GM23338 (cell line): ENCODE results near the gene PRDM5. TPM values are rescaled to one million over a fixed set of nuclear protein-coding genes. Genes with fewer than 3 reads are reported as not detected.

ENCODE experiments used
- ATAC-seq: fragments of 200-7000 bp; cut with Tn5 transposase; 3 replicates; pipeline ENCODE4 v1.9.1; 2020
- DNase-seq: peaks from one replicate; pipeline ENCODE4 v3.0.0-alpha.2; 2015; ENCODE audit warnings: low spot score
- H2AFZ ChIP-seq: fragments of 200-600 bp; sonication (generic); 2 replicates; pipeline ENCODE4 v1.8.0; 2016; ENCODE audit warnings: antibody characterized with exemption, mild to moderate bottlenecking, moderate library complexity
- H3F3A ChIP-seq: fragments of 200-600 bp; sonication (generic); replicated peaks from 2 replicates; pipeline ENCODE4 v1.8.0; 2017; ENCODE audit warnings: antibody characterized with exemption, mixed run types, low read depth
- H3K27ac ChIP-seq: fragments of 200-600 bp; sonication (generic); 2 replicates; pipeline ENCODE4 v1.6.1; 2016; ENCODE audit warnings: low read depth
- H3K27me3 ChIP-seq: fragments of 200-600 bp; sonication (generic); 2 replicates; pipeline ENCODE4 v1.8.0; 2016; ENCODE audit warnings: mild to moderate bottlenecking, mixed run types, moderate library complexity; ENCODE audit not compliant: insufficient read depth
- H3K36me3 ChIP-seq: fragments of 200-600 bp; sonication (generic); 2 replicates; pipeline ENCODE4 v1.8.0; 2016; ENCODE audit warnings: mild to moderate bottlenecking; ENCODE audit not compliant: insufficient read depth
- H3K4me1 ChIP-seq: fragments of 200-600 bp; sonication (generic); 2 replicates; pipeline ENCODE4 v1.8.0; 2016; ENCODE audit warnings: mild to moderate bottlenecking, moderate library complexity; ENCODE audit not compliant: insufficient read depth
- H3K4me2 ChIP-seq: fragments of 200-600 bp; sonication (generic); 2 replicates; pipeline ENCODE4 v1.7.1; 2017; ENCODE audit warnings: mixed run types
- H3K4me3 ChIP-seq: fragments of 200-600 bp; sonication (generic); 2 replicates; pipeline ENCODE4 v1.6.1; 2016; ENCODE audit warnings: mixed run types
- H3K79me2 ChIP-seq: fragments of 200-600 bp; sonication (generic); replicated peaks from 2 replicates; pipeline ENCODE4 v1.8.0; 2017; ENCODE audit warnings: mild to moderate bottlenecking; ENCODE audit not compliant: insufficient read depth
- H3K9me2 ChIP-seq: fragments of 200-600 bp; sonication (generic); 2 replicates; pipeline ENCODE4 v1.8.0; 2017; ENCODE audit not compliant: insufficient read depth
- H4K20me1 ChIP-seq: fragments of 200-600 bp; sonication (generic); replicated peaks from 2 replicates; pipeline ENCODE4 v1.8.0; 2017; ENCODE audit warnings: mild to moderate bottlenecking; ENCODE audit not compliant: insufficient read depth
- H3K27ac Mint-ChIP-seq: 2 replicates; pipeline ENCODE4 v1.8.0; 2020; ENCODE audit warnings: inconsistent platforms, mild to moderate bottlenecking, moderate library complexity, mixed read lengths
- H3K27me3 Mint-ChIP-seq: 3 replicates; pipeline ENCODE4 v1.8.0; 2022; ENCODE audit warnings: low read depth, mild to moderate bottlenecking, moderate library complexity, mixed read lengths, inconsistent platforms; ENCODE audit not compliant: insufficient read depth, poor library complexity
- H3K36me3 Mint-ChIP-seq: 3 replicates; pipeline ENCODE4 v1.8.0; 2021; ENCODE audit warnings: low read depth, mild to moderate bottlenecking, inconsistent platforms, moderate library complexity, mixed read lengths
- H3K4me1 Mint-ChIP-seq: 3 replicates; pipeline ENCODE4 v1.8.0; 2020; ENCODE audit warnings: mild to moderate bottlenecking, inconsistent platforms, mixed read lengths
- H3K4me3 Mint-ChIP-seq: 3 replicates; pipeline ENCODE4 v1.8.0; 2021; ENCODE audit warnings: moderate library complexity, mild to moderate bottlenecking, inconsistent platforms, mixed read lengths
- H3K9me3 Mint-ChIP-seq: 3 replicates; pipeline ENCODE4 v1.8.0; 2020; ENCODE audit warnings: moderate library complexity, mild to moderate bottlenecking, inconsistent platforms, mixed read lengths
- CREB1 ChIP-seq: fragments of 250-450 bp; sonication (Bioruptor Pico); IDR thresholded peaks from 2 replicates; pipeline ENCODE4 v1.5.0; 2020; ENCODE audit warnings: low read depth, mild to moderate bottlenecking, moderate library complexity
- EZH2 ChIP-seq: fragments of 200-600 bp; sonication (generic); IDR thresholded peaks from one replicate; pipeline ENCODE4 v1.8.0; 2017; ENCODE audit warnings: antibody characterized with exemption, mild to moderate bottlenecking, low read depth; ENCODE audit not compliant: unreplicated experiment
- EZH2phosphoT487 ChIP-seq: fragments of 200-600 bp; sonication (generic); IDR thresholded peaks from one replicate; pipeline ENCODE4 v1.8.1; 2018; ENCODE audit warnings: antibody characterized with exemption; ENCODE audit not compliant: unreplicated experiment
- JUNB ChIP-seq: IDR thresholded peaks from one replicate; pipeline ENCODE4 v1.6.1; 2016; ENCODE audit warnings: antibody characterized with exemption; ENCODE audit not compliant: unreplicated experiment
- NANOG ChIP-seq: IDR thresholded peaks from 2 replicates; pipeline ENCODE4 v1.6.1; 2016; ENCODE audit warnings: antibody characterized with exemption, borderline replicate concordance
- POLR2AphosphoS5 ChIP-seq: IDR thresholded peaks from 2 replicates; pipeline ENCODE4 v1.6.1; 2016; ENCODE audit warnings: antibody characterized with exemption, low read depth
- STAT1 ChIP-seq: IDR thresholded peaks from one replicate; pipeline ENCODE4 v1.6.1; 2016; ENCODE audit warnings: antibody characterized with exemption; ENCODE audit not compliant: unreplicated experiment
- ZNF114 ChIP-seq: fragments of 250-450 bp; sonication (Bioruptor Pico); IDR thresholded peaks from 2 replicates; pipeline ENCODE4 v1.5.0; 2020; ENCODE audit warnings: mild to moderate bottlenecking, moderate library complexity
- ZNF331 ChIP-seq: fragments of 250-450 bp; sonication (Bioruptor Pico); IDR thresholded peaks from 2 replicates; pipeline ENCODE4 v1.5.0; 2020; ENCODE audit warnings: low read depth, mild to moderate bottlenecking, moderate library complexity
- polyA plus RNA-seq: library from polyadenylated mRNA; unstranded; fragments of >200 nt; fragmentation: Nextera tagmentation; extraction: Ambion mirVana; gene quantifications from 2 replicates; pipeline ENCODE4 v1.2.1, GENCODE V29; 2016
- total RNA-seq: library from RNA; depleted of rRNA; stranded (reverse); fragments of >200 nt; shearing (Covaris generic); gene quantifications from 2 replicates; pipeline ENCODE4 v1.2.3, GENCODE V29; 2014
- TF ChIP-seq, protein P1 (sequence below), 2 experiments: fragments of 200-600 bp in 1 of 2; sonication (generic) in 1 of 2; conservative IDR thresholded peaks; 2 replicates each; pipeline versions ENCODE4 v1.5.1 to v1.6.1; 2016 to 2017; ENCODE audit warnings: antibody characterized with exemption in 2 of 2, low read depth in 2 of 2, mild to moderate bottlenecking in 2 of 2, moderate library complexity in 1 of 2
- TF ChIP-seq, protein P2 (sequence below): IDR thresholded peaks from 2 replicates; pipeline ENCODE4 v1.6.1; 2016; ENCODE audit warnings: antibody characterized with exemption
- TF ChIP-seq, protein P3 (sequence below): fragments of 250-450 bp; sonication (Bioruptor Pico); IDR thresholded peaks from 2 replicates; pipeline ENCODE4 v1.5.0; 2020; ENCODE audit warnings: mild to moderate bottlenecking, moderate library complexity
- TF ChIP-seq, protein P4 (sequence below): IDR thresholded peaks from one replicate; pipeline ENCODE4 v1.6.1; 2018; ENCODE audit warnings: antibody characterized with exemption; ENCODE audit not compliant: unreplicated experiment

PRDM5 gene
- total and polyA plus RNA-seq, 2 experiments from 2014 or later = 11.2 to 40.4 TPM

DNA sequence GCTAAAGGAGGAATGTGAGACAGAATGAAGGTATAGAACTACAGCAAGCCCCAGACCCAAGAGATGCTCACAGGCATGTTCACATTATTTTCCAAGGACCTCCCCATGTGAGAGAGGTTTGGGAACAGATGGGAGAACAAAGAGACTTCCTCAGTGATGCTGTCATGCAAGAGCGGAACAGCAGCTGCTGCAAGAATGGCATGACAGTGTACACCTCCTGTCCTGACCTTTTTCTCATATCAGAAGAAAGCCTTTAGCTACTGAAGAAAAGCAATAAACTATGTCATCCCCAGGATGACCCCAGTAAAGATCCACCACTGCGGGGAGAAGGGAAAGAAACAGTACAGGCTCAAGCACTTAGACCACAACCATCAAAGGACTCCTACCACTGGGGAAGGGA lies 7.2 kb downstream of the PRDM5 start:
- TF ChIP-seq NANOG = no peak
- no peak for TF ChIP-seq CREB1 (CRISPR knock-in tag)
- no peak for TF ChIP-seq EZH2phosphoT487
- TF ChIP-seq STAT1 = no peak
- no peak for TF ChIP-seq JUNB
- TF ChIP-seq, protein P1, sequence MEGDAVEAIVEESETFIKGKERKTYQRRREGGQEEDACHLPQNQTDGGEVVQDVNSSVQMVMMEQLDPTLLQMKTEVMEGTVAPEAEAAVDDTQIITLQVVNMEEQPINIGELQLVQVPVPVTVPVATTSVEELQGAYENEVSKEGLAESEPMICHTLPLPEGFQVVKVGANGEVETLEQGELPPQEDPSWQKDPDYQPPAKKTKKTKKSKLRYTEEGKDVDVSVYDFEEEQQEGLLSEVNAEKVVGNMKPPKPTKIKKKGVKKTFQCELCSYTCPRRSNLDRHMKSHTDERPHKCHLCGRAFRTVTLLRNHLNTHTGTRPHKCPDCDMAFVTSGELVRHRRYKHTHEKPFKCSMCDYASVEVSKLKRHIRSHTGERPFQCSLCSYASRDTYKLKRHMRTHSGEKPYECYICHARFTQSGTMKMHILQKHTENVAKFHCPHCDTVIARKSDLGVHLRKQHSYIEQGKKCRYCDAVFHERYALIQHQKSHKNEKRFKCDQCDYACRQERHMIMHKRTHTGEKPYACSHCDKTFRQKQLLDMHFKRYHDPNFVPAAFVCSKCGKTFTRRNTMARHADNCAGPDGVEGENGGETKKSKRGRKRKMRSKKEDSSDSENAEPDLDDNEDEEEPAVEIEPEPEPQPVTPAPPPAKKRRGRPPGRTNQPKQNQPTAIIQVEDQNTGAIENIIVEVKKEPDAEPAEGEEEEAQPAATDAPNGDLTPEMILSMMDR (conservative IDR thresholded peaks at IDR 0.05; ENCODE audit: low read depth in 2 of 2) = no peak
- TF ChIP-seq POLR2AphosphoS5 = no peak
- TF ChIP-seq EZH2 = no peak
- TF ChIP-seq, protein P2, sequence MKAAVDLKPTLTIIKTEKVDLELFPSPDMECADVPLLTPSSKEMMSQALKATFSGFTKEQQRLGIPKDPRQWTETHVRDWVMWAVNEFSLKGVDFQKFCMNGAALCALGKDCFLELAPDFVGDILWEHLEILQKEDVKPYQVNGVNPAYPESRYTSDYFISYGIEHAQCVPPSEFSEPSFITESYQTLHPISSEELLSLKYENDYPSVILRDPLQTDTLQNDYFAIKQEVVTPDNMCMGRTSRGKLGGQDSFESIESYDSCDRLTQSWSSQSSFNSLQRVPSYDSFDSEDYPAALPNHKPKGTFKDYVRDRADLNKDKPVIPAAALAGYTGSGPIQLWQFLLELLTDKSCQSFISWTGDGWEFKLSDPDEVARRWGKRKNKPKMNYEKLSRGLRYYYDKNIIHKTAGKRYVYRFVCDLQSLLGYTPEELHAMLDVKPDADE = no peak
- TF ChIP-seq, protein P3, sequence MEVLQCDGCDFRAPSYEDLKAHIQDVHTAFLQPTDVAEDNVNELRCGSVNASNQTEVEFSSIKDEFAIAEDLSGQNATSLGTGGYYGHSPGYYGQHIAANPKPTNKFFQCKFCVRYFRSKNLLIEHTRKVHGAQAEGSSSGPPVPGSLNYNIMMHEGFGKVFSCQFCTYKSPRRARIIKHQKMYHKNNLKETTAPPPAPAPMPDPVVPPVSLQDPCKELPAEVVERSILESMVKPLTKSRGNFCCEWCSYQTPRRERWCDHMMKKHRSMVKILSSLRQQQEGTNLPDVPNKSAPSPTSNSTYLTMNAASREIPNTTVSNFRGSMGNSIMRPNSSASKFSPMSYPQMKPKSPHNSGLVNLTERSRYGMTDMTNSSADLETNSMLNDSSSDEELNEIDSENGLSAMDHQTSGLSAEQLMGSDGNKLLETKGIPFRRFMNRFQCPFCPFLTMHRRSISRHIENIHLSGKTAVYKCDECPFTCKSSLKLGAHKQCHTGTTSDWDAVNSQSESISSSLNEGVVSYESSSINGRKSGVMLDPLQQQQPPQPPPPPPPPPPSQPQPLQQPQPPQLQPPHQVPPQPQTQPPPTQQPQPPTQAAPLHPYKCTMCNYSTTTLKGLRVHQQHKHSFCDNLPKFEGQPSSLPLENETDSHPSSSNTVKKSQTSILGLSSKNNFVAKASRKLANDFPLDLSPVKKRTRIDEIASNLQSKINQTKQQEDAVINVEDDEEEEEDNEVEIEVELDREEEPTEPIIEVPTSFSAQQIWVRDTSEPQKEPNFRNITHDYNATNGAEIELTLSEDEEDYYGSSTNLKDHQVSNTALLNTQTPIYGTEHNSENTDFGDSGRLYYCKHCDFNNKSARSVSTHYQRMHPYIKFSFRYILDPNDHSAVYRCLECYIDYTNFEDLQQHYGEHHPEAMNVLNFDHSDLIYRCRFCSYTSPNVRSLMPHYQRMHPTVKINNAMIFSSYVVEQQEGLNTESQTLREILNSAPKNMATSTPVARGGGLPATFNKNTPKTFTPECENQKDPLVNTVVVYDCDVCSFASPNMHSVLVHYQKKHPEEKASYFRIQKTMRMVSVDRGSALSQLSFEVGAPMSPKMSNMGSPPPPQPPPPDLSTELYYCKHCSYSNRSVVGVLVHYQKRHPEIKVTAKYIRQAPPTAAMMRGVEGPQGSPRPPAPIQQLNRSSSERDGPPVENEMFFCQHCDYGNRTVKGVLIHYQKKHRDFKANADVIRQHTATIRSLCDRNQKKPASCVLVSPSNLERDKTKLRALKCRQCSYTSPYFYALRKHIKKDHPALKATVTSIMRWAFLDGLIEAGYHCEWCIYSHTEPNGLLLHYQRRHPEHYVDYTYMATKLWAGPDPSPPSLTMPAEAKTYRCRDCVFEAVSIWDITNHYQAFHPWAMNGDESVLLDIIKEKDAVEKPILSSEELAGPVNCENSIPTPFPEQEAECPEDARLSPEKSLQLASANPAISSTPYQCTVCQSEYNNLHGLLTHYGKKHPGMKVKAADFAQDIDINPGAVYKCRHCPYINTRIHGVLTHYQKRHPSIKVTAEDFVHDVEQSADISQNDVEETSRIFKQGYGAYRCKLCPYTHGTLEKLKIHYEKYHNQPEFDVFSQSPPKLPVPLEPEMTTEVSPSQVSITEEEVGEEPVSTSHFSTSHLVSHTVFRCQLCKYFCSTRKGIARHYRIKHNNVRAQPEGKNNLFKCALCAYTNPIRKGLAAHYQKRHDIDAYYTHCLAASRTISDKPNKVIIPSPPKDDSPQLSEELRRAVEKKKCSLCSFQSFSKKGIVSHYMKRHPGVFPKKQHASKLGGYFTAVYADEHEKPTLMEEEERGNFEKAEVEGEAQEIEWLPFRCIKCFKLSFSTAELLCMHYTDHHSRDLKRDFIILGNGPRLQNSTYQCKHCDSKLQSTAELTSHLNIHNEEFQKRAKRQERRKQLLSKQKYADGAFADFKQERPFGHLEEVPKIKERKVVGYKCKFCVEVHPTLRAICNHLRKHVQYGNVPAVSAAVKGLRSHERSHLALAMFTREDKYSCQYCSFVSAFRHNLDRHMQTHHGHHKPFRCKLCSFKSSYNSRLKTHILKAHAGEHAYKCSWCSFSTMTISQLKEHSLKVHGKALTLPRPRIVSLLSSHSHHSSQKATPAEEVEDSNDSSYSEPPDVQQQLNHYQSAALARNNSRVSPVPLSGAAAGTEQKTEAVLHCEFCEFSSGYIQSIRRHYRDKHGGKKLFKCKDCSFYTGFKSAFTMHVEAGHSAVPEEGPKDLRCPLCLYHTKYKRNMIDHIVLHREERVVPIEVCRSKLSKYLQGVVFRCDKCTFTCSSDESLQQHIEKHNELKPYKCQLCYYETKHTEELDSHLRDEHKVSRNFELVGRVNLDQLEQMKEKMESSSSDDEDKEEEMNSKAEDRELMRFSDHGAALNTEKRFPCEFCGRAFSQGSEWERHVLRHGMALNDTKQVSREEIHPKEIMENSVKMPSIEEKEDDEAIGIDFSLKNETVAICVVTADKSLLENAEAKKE (CRISPR knock-in tag) = no peak
- TF ChIP-seq ZNF331 (CRISPR knock-in tag) = no peak
- TF ChIP-seq, protein P4, sequence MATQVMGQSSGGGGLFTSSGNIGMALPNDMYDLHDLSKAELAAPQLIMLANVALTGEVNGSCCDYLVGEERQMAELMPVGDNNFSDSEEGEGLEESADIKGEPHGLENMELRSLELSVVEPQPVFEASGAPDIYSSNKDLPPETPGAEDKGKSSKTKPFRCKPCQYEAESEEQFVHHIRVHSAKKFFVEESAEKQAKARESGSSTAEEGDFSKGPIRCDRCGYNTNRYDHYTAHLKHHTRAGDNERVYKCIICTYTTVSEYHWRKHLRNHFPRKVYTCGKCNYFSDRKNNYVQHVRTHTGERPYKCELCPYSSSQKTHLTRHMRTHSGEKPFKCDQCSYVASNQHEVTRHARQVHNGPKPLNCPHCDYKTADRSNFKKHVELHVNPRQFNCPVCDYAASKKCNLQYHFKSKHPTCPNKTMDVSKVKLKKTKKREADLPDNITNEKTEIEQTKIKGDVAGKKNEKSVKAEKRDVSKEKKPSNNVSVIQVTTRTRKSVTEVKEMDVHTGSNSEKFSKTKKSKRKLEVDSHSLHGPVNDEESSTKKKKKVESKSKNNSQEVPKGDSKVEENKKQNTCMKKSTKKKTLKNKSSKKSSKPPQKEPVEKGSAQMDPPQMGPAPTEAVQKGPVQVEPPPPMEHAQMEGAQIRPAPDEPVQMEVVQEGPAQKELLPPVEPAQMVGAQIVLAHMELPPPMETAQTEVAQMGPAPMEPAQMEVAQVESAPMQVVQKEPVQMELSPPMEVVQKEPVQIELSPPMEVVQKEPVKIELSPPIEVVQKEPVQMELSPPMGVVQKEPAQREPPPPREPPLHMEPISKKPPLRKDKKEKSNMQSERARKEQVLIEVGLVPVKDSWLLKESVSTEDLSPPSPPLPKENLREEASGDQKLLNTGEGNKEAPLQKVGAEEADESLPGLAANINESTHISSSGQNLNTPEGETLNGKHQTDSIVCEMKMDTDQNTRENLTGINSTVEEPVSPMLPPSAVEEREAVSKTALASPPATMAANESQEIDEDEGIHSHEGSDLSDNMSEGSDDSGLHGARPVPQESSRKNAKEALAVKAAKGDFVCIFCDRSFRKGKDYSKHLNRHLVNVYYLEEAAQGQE = no peak
- no peak for TF ChIP-seq ZNF114
- no peak for ATAC-seq

More for the DNA sequence above, 7.2 kb downstream of the PRDM5 start:
- Histone ChIP-seq H3K4me2 (no peak overlapping the region), H3K27me3 (no peaks in the 10 kb centered on the region), H3K79me2 (peaks cover 97% of the 10 kb centered on the region), H3K4me1 (peaks cover 15% of the 10 kb centered on the region), H2AFZ (no peak overlapping the region), H3K27ac (no peak overlapping the region), H3F3A (no peaks in the 10 kb centered on the region), H3K9me2 (no peaks in the 10 kb centered on the region), H4K20me1 (peaks cover 8% of the 10 kb centered on the region), H3K4me3 (no peak overlapping the region), H3K36me3 (no peaks in the 10 kb centered on the region)
- Mint-ChIP-seq H3K27ac (no peak overlapping the region), H3K9me3 (no peaks in the 10 kb centered on the region), H3K27me3 (peaks cover 2% of the 10 kb centered on the region), H3K4me1 (peaks cover 45% of the 10 kb centered on the region), H3K36me3 (0 out of 3 replicates have a peak, but pooled peaks cover 3% of the 10 kb centered on the region), H3K4me3 (no peak overlapping the region)
- no peak for DNase-seq
